Dermis microvascular lymphatic vessel endothelial cell (primary cell): Measurements from ENCODE around the gene TMEM200A. TPM values are rescaled to one million over a fixed set of nuclear protein-coding genes. Genes with fewer than 3 reads are reported as not detected.

Experiments used
- DNase-seq, 2 donors: peaks; one replicate each; pipeline versions ENCODE4 v3.0.0 to v3.0.0-alpha.2; 2010; ENCODE audit warnings: low read depth in 2 of 2
- total RNA-seq: library from RNA; depleted of rRNA; stranded (reverse); fragments of >200 nt; gene quantifications from 2 replicates; pipeline ENCODE4 v1.2.1, GENCODE V29; 2014

Gene TMEM200A
- total RNA-seq, 1 donor from 2014 or later = under 0.01 TPM

DNA sequence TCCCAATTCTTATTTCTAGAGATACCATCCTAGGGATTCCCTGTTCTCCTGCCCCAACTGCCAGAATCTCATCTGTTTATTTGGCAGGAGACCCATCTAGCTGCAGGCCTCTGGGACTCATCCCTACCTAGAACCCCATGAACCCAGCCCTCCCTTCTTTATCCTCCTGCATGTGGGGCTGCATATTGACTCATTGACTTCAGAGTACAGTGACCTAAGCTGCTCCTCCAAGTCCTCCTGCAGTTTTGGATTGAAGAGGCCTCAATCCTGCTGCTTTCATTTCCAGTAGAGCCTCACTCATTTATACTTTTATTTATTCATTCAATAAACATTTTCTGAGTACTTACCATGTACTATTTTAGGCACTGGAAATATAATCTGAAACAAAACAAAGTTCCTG lies 11.6 kb downstream of the TMEM200A start:
- no peak for DNase-seq

DNA sequence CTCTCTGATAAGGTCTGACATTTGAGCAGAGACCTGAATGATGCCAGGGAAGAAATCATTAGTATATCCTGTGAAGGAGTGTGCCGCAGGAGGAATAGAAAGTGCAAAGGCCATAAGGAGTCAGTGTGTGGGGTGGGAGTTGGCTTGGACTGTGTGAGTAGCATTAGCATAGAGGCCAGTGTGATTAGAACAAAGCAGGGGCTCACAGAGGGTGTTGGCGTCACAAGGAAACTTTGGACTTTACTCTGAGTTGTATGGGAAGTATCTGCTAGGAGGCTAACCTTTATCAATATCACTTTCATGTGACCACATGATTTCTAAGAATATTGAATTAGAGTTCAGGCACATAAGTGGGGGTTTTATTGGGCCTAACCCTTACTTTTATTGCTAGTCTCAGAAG lies 12.1 kb downstream of the TMEM200A start:
- DNase-seq = no peak

DNA sequence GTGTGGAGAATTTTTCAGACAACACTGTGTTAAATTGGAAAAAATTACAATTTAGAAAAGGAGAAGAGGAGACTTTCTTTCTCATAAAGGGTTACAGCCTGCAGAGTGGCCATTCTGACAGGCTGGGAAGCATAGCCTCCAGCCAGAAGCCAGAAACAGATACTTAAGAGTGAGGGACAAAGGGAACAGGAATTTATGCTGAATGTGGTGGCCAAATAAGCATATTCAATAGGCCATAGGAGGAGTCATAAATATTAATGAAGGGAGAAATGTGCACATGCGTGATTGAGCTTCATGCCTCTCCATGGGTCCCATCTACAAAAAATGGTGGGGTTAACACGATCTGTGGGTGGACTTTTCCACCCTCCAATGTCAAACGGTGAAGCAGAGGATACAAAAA lies 13.4 kb downstream of the TMEM200A start:
- DNase-seq = no peak

DNA sequence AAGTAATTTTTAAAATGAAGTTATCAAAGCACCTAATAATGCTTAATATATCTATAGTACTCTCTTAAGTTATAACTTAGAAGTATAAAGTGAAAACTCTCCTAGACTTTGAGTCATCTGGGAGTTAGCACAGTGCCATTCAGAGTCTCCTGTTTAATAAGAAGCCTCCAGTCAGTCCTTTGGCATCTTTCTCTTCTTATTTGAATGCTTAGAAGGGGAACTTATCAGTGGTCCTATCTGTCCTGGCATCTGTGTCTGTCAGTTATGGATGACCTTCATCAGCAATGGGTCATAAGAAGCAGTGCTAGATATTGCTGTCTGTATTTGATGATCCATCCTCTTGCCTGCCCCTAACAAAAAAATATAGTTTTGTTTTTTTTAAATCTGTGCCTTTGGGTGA lies 15.2 kb downstream of the TMEM200A start:
- DNase-seq = no peak

- no peak for DNase-seq
Measured at GRCh38 chr6:130381459-130382380, 15.9 kb downstream of the TMEM200A start.

GRCh38 chr6:130382872-130383490 lies 17.2 kb downstream of the TMEM200A start:
- no peak for DNase-seq

GRCh38 chr6:130385064-130385695 lies 19.4 kb downstream of the TMEM200A start:
- DNase-seq = no peak

GRCh38 chr6:130389142-130389541 lies 23.3 kb downstream of the TMEM200A start:
- DNase-seq = no peak

- no peak for DNase-seq
Measured at GRCh38 chr6:130390890-130391289, 25.1 kb downstream of the TMEM200A start.

GRCh38 chr6:130393306-130393705 lies 27.5 kb downstream of the TMEM200A start:
- no peak for DNase-seq

- DNase-seq = no peak
Measured at GRCh38 chr6:130394246-130394645, 28.4 kb downstream of the TMEM200A start.

- DNase-seq = no peak
Measured at GRCh38 chr6:130395164-130395563, 29.3 kb downstream of the TMEM200A start.

DNA sequence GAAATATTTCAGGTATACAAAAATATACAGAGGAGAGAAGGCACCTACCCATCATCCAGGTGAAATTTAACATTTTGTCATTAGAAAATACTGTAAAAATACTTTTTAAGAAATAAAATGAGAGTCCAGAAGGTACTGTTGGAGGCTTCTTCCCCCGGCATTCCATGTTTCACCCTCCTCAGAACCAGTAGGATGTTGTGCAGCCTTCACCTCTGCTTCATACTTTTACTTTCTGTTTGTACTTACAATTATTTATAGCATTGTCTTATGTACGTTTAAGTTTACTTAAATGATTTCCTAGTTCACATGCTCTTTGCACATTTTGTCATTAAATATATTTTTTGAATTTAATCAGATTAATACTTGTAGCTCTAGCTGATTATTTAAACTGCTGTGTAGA lies 30.9 kb downstream of the TMEM200A start:
- DNase-seq = no peak

DNA sequence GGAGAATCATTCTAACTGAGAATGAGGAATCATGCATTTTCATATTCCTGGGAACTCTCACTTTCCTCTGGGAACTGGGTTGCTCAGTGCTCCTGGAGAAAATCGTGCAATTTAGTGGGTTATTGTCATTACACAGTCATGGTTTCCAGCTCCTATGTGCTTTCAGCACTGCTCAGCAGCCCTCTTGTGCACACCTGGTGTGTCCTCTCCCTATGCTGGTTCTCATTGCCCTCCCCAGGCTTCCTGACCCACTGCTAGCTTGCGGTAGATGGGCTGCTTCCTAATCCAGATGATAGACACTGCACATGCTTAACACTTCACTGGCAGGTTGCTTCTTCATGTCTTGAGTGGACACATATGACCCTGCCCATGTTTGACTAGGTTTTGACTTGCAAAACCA lies 39.7 kb downstream of the TMEM200A start:
- no peak for DNase-seq

- DNase-seq = no peak
Measured at GRCh38 chr6:130407032-130407431, 41.2 kb downstream of the TMEM200A start.

DNA sequence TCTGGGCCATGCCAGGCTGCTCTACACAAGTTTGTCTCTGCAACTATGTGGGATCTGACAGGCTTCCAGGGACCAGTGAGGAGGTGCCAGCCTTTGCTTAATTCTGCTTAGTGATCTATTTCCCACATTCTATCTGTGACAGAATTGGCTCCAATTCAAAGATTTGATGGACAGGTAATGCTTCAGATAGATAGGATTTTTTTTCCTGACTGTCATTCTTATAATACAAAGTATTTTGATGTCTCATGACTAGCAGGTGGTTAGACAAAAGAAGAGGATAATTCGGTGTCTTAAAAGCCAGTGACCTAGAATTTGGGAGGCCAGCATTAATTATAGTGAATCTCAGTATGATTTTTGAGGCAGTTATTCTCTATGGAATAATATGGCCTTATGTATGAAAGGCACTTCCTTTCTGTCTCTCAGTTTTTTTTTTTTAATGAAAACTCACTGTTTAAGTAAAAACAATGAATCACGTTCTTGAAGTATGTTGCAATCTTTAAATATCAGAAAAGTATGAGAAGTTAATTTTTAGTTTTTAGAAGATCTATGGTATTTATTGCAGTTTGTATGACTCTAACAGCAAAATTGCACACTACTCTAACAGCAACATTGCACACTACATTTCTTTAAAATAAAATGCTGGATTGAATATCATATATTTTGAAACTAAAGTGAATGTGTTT lies 43.7 kb downstream of the TMEM200A start:
- no peak for DNase-seq

GRCh38 chr6:130411481-130411880 lies 45.7 kb downstream of the TMEM200A start:
- DNase-seq = no peak

GRCh38 chr6:130412556-130413290 lies 46.9 kb downstream of the TMEM200A start:
- no peak for DNase-seq

- no peak for DNase-seq
Measured at GRCh38 chr6:130417951-130418350, 52.1 kb downstream of the TMEM200A start.

DNA sequence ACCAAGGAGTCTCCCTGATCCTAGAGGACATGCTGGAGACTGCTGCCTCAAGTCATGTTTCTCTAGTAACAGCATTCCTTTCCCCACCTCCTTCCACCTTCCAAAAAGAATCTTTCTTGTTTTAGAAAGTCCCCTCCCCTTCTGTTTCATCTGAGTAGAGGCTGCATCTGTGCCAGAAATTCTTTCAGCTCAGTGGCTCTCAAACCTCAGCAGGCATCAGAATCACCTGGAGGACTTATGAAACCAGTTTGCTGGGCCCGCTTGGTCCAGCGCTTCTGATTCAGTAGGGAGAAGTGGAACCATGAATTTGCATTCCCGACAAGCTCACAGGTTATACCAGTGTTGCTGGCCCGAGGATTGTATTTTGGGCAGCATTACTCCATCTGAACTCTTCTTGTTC lies 55.1 kb downstream of the TMEM200A start:
- DNase-seq = no peak

GRCh38 chr6:130421585-130421984 lies 55.8 kb downstream of the TMEM200A start:
- no peak for DNase-seq
